Mucosa of rectum (tissue), 2 donors: ENCODE data around the gene ACER3.
"Not testable (repeated sequence)": the region's sequence is repeated elsewhere in the genome, so short reads cannot be mapped to it uniquely, and the experiment has no call there.

Experiments used
- H3K27ac ChIP-seq, 2 donors: one replicate each; pipeline ENCODE4 v1.7.0; 2013; ENCODE audit warnings: inconsistent platforms in 2 of 2, low read depth in 2 of 2, low read length in 2 of 2
- H3K27me3 ChIP-seq, 2 donors: one replicate each; pipeline ENCODE4 v1.7.0; 2013; ENCODE audit warnings: low read length in 2 of 2; ENCODE audit not compliant: control insufficient read depth in 2 of 2, insufficient read depth in 2 of 2
- H3K36me3 ChIP-seq, 2 donors: one replicate each; pipeline ENCODE4 v1.7.0; 2013; ENCODE audit warnings: low read length in 2 of 2; ENCODE audit not compliant: control insufficient read depth in 2 of 2, insufficient read depth in 2 of 2
- H3K4me1 ChIP-seq, 2 donors: one replicate each; pipeline ENCODE4 v1.7.0; 2013; ENCODE audit warnings: low read length in 2 of 2, mild to moderate bottlenecking in 1 of 2; ENCODE audit not compliant: control insufficient read depth in 2 of 2, insufficient read depth in 2 of 2
- H3K4me3 ChIP-seq, 2 donors: one replicate each; pipeline ENCODE4 v1.7.0; 2013; ENCODE audit warnings: low read length in 2 of 2
- H3K9ac ChIP-seq, 2 donors: one replicate each; pipeline ENCODE4 v1.7.0; 2013; ENCODE audit warnings: low read length in 2 of 2, low read depth in 1 of 2, mild to moderate bottlenecking in 1 of 2
- H3K9me3 ChIP-seq, 2 donors: one replicate each; pipeline ENCODE4 v1.7.0; 2013; ENCODE audit warnings: low read length in 2 of 2; ENCODE audit not compliant: control insufficient read depth in 2 of 2
- donor health status: healthy.
- donor health status: Normal muscosa, but diverticular disease.

Gene ACER3

GRCh38 chr11:76860539-76861475 is at the start of gene ACER3:
TSS of gene ACER3 (plus strand) at chr11:76860918. CDS start at chr11:76860977, 59 bp downstream.
- Histone ChIP-seq H3K27me3 (no peaks in the 10 kb centered on the region), H3K36me3 (no peaks in the 10 kb centered on the region), H3K9ac (peak within 1 kb of the TSS; percentile 87 to 98), H3K4me3 (peak within 1 kb of the TSS; percentile 84 to 97), H3K9me3 (no peaks in the 10 kb centered on the region), H3K4me1 (peaks cover 10 to 12% of the 10 kb centered on the region in 2 donors), H3K27ac (peak within 1 kb of the TSS; percentile 90 to 92)

- H3K4me3 ChIP-seq, result no peak overlapping the region
Measured at GRCh38 chr11:76811259-76811658, 49.5 kb upstream of the ACER3 start.

GRCh38 chr11:76814414-76814813 is 46.3 kb upstream of the ACER3 start:
- H3K27me3 ChIP-seq, result no peaks in the 10 kb centered on the region
- no peak overlapping the region for H3K27ac ChIP-seq
- H3K4me1 ChIP-seq, result peaks cover 0 to 4% of the 10 kb centered on the region in 2 donors
- no peaks in the 10 kb centered on the region for H3K36me3 ChIP-seq
- H3K9me3 ChIP-seq, result no peaks in the 10 kb centered on the region
- no peak overlapping the region for H3K9ac ChIP-seq
- H3K4me3 ChIP-seq, result no peak overlapping the region

More at GRCh38 chr11:76811259-76811658, 49.5 kb upstream of the ACER3 start:
- H3K27ac ChIP-seq, result no peak overlapping the region
- no peaks in the 10 kb centered on the region for H3K27me3 ChIP-seq
- peaks cover 3 to 4% of the 10 kb centered on the region in 2 donors for H3K4me1 ChIP-seq
- no peak overlapping the region for H3K9ac ChIP-seq
- no peaks in the 10 kb centered on the region for H3K9me3 ChIP-seq
- H3K36me3 ChIP-seq, result no peaks in the 10 kb centered on the region

- H3K36me3 ChIP-seq, H3K27ac ChIP-seq, H3K4me1 ChIP-seq, H3K27me3 ChIP-seq, H3K4me3 ChIP-seq, H3K9ac ChIP-seq, H3K9me3 ChIP-seq: not testable (repeated sequence)
Measured at GRCh38 chr11:76815678-76816077, 45.0 kb upstream of the ACER3 start.

GRCh38 chr11:76820184-76820566 is 40.5 kb upstream of the ACER3 start:
- Histone ChIP-seq H3K9me3 (no peaks in the 10 kb centered on the region), H3K9ac (no peak overlapping the region), H3K4me3 (no peak overlapping the region), H3K4me1 (peaks cover 0 to 6% of the 10 kb centered on the region in 2 donors), H3K36me3 (no peaks in the 10 kb centered on the region), H3K27me3 (no peaks in the 10 kb centered on the region), H3K27ac (no peak overlapping the region)

GRCh38 chr11:76821396-76821795 is 39.3 kb upstream of the ACER3 start:
- not testable (repeated sequence) for H3K36me3 ChIP-seq, H3K27ac ChIP-seq, H3K9me3 ChIP-seq, H3K4me1 ChIP-seq, H3K4me3 ChIP-seq, H3K9ac ChIP-seq, H3K27me3 ChIP-seq

GRCh38 chr11:76822406-76822805 is 38.3 kb upstream of the ACER3 start:
- Histone ChIP-seq H3K27ac (no peak overlapping the region), H3K27me3 (no peaks in the 10 kb centered on the region), H3K4me3 (no peak overlapping the region), H3K9me3 (no peaks in the 10 kb centered on the region), H3K9ac (no peak overlapping the region), H3K36me3 (no peaks in the 10 kb centered on the region), H3K4me1 (peaks cover 0 to 6% of the 10 kb centered on the region in 2 donors)

- H3K4me1 ChIP-seq, result peaks cover 0 to 6% of the 10 kb centered on the region in 2 donors
- H3K27me3 ChIP-seq, result no peaks in the 10 kb centered on the region
- H3K9ac ChIP-seq, result no peak overlapping the region
- no peak overlapping the region for H3K4me3 ChIP-seq
- no peaks in the 10 kb centered on the region for H3K36me3 ChIP-seq
- no peaks in the 10 kb centered on the region for H3K9me3 ChIP-seq
- peak overlapping the region in 1 of 2 donors; percentile 35 for H3K27ac ChIP-seq
Measured at GRCh38 chr11:76823481-76824028, 37.2 kb upstream of the ACER3 start.

GRCh38 chr11:76824083-76824939 is 36.4 kb upstream of the ACER3 start:
- H3K27ac ChIP-seq, result peak overlapping the region in 1 of 2 donors; percentile 35
- H3K9ac ChIP-seq, result no peak overlapping the region
- no peaks in the 10 kb centered on the region for H3K27me3 ChIP-seq
- no peaks in the 10 kb centered on the region for H3K36me3 ChIP-seq
- no peaks in the 10 kb centered on the region for H3K9me3 ChIP-seq
- no peak overlapping the region for H3K4me3 ChIP-seq
- H3K4me1 ChIP-seq, result peaks cover 0 to 6% of the 10 kb centered on the region in 2 donors
